IMR-90 (cell line): ENCODE data around the gene SECTM1. TPM values are rescaled to one million over a fixed set of nuclear protein-coding genes. Genes with fewer than 3 reads are reported as not detected.

Experiments
- ATAC-seq: fragments of 200-7000 bp; cut with Tn5 transposase; 2 replicates; pipeline ENCODE4 v1.9.1; 2020; ENCODE audit warnings: low read depth, mild to moderate bottlenecking, moderate library complexity
- BruUV-seq: library from RNA; stranded (reverse); fragments of 400-500 nt; replicated peaks from 2 replicates; lab custom pipeline; 2021; lab: Mats Ljungman, UMichigan
- CTCF ChIA-PET: fragments of 300-600 bp; formaldehyde crosslinking; extraction: SDS; loops from one replicate; lab custom pipeline; 2021; ENCODE audit warnings: antibody characterized with exemption; lab: Yijun Ruan, JAX
- POLR2A ChIA-PET: fragments of 300-600 bp; sonication (Branson Sonifier 250); formaldehyde crosslinking; loops from one replicate; lab custom pipeline; 2022; ENCODE audit warnings: antibody characterized with exemption; ENCODE audit not compliant: unreplicated experiment; lab: Charles Lee
- DNase-seq: peaks from one replicate; pipeline ENCODE4 v3.0.0; 2013
- H2AFZ ChIP-seq: replicated peaks from 2 replicates; pipeline ENCODE3; 2013; ENCODE audit warnings: low read length, mild to moderate bottlenecking; ENCODE audit not compliant: poor library complexity
- H2AK5ac ChIP-seq: 2 replicates; pipeline ENCODE4 v1.6.1; 2013; ENCODE audit warnings: low read depth, low read length, inconsistent platforms
- H2AK9ac ChIP-seq: replicated peaks from 2 replicates; pipeline ENCODE3; 2013; ENCODE audit warnings: mild to moderate bottlenecking, low read depth, low read length, moderate library complexity; ENCODE audit not compliant: poor library complexity
- H2BK120ac ChIP-seq: 2 replicates; pipeline ENCODE4 v1.6.1; 2013; ENCODE audit warnings: low read depth, low read length, inconsistent platforms
- H2BK15ac ChIP-seq: 3 replicates; pipeline ENCODE4 v1.6.1; 2013; ENCODE audit warnings: low read depth, low read length, inconsistent platforms
- H2BK20ac ChIP-seq: 2 replicates; pipeline ENCODE4 v1.6.1; 2013; ENCODE audit warnings: low read depth, mild to moderate bottlenecking, inconsistent platforms, low read length, moderate library complexity
- H2BK5ac ChIP-seq: 2 replicates; pipeline ENCODE4 v1.6.1; 2013; ENCODE audit warnings: mild to moderate bottlenecking, low read depth, low read length, inconsistent platforms; ENCODE audit not compliant: poor library complexity, severe bottlenecking
- H3K14ac ChIP-seq: replicated peaks from 2 replicates; pipeline ENCODE4 v1.6.1; 2013; ENCODE audit warnings: low read depth, low read length, inconsistent platforms
- H3K18ac ChIP-seq: 2 replicates; pipeline ENCODE4 v1.6.1; 2013; ENCODE audit warnings: low read depth, low read length, control low read depth
- H3K23ac ChIP-seq: 2 replicates; pipeline ENCODE4 v1.6.1; 2013; ENCODE audit warnings: low read depth, low read length, inconsistent platforms
- H3K27ac ChIP-seq: 2 replicates; pipeline ENCODE4 v1.5.1; 2013; ENCODE audit warnings: mild to moderate bottlenecking, control low read depth, low read length; ENCODE audit not compliant: insufficient read depth
- H3K27me3 ChIP-seq: 2 replicates; pipeline ENCODE4 v1.6.1; 2013; ENCODE audit warnings: low read length; ENCODE audit not compliant: control insufficient read depth, insufficient read depth
- H3K36me3 ChIP-seq: 2 replicates; pipeline ENCODE4 v1.6.1; 2013; ENCODE audit warnings: low read length, mixed read lengths; ENCODE audit not compliant: control insufficient read depth, insufficient read depth
- H3K4ac ChIP-seq: 2 replicates; pipeline ENCODE4 v1.6.1; 2013; ENCODE audit warnings: low read depth, low read length, inconsistent platforms
- H3K4me1 ChIP-seq: 2 replicates; pipeline ENCODE4 v1.6.1; 2013; ENCODE audit warnings: low read length, mixed read lengths; ENCODE audit not compliant: control insufficient read depth, insufficient read depth
- H3K4me2 ChIP-seq: 2 replicates; pipeline ENCODE4 v1.6.1; 2013; ENCODE audit warnings: low read depth, mild to moderate bottlenecking, control low read depth, low read length, moderate library complexity
- H3K4me3 ChIP-seq: 2 replicates; pipeline ENCODE4 v1.5.1; 2013; ENCODE audit warnings: low read depth, mild to moderate bottlenecking, control low read depth, low read length, moderate library complexity; ENCODE audit not compliant: insufficient read depth
- H3K56ac ChIP-seq: 2 replicates; pipeline ENCODE4 v1.6.1; 2013; ENCODE audit warnings: low read length, inconsistent platforms; ENCODE audit not compliant: insufficient read depth; ENCODE audit errors: extremely low read depth
- H3K79me1 ChIP-seq, 2 experiments: 2 replicates each; pipeline ENCODE4 v1.6.1; 2013; ENCODE audit warnings: low read length in 2 of 2, inconsistent platforms in 1 of 2, low read depth in 1 of 2
- H3K9ac ChIP-seq: 2 replicates; pipeline ENCODE4 v1.6.1; 2013; ENCODE audit warnings: low read depth, low read length, control low read depth
- H3K9me1 ChIP-seq: 2 replicates; pipeline ENCODE4 v1.6.1; 2013; ENCODE audit warnings: low read length, inconsistent platforms; ENCODE audit not compliant: insufficient read depth
- H3K9me3 ChIP-seq: 2 replicates; pipeline ENCODE4 v1.6.1; 2013; ENCODE audit warnings: low read length; ENCODE audit not compliant: control insufficient read depth, insufficient read depth
- H4K20me1 ChIP-seq: 2 replicates; pipeline ENCODE4 v1.6.1; 2013; ENCODE audit warnings: low read length, inconsistent platforms; ENCODE audit not compliant: insufficient read depth
- H4K5ac ChIP-seq: 2 replicates; pipeline ENCODE4 v1.6.1; 2013; ENCODE audit warnings: mild to moderate bottlenecking, low read depth, low read length, control low read depth
- H4K8ac ChIP-seq, 2 experiments: 2 replicates each; pipeline ENCODE4 v1.6.1; 2013; ENCODE audit warnings: low read depth in 2 of 2, low read length in 2 of 2, control low read depth in 1 of 2, inconsistent platforms in 1 of 2
- H4K91ac ChIP-seq: 2 replicates; pipeline ENCODE4 v1.6.1; 2013; ENCODE audit warnings: low read depth, low read length, inconsistent platforms; ENCODE audit not compliant: insufficient read depth
- MAFK ChIP-seq: IDR thresholded peaks from 2 replicates; pipeline ENCODE4 v1.6.1; 2012; ENCODE audit warnings: low read depth, low read length, improper control_type of control experiment
- MAZ ChIP-seq: IDR thresholded peaks from 2 replicates; pipeline ENCODE4 v1.6.1; 2012; ENCODE audit warnings: low read depth, mild to moderate bottlenecking, low read length, improper control_type of control experiment, moderate library complexity, borderline replicate concordance
- WGBS, 2 experiments: methylation state at CpG; one replicate each; pipeline versions ENCODE4 v1.1.5 to v1.1.7; 2013; ENCODE audit warnings: missing lambda C conversion rate in 2 of 2; ENCODE audit not compliant: insufficient read length in 1 of 2; ENCODE audit errors: extremely low coverage in 2 of 2; 5-methylcytosine and 5-hydroxymethylcytosine counted together
- dilution Hi-C: fragments of 300-500 bp; cut with HindIII; formaldehyde crosslinking; loops from one replicate; pipeline ENCODE4 v1.14.3; 2018; ENCODE audit warnings: low sequenced_read_pairs; ENCODE audit not compliant: unreplicated experiment
- in situ Hi-C: fragments of 300-500 bp; cut with MboI; formaldehyde crosslinking; loops from 3 replicates; pipeline ENCODE4 v1.14.3; 2019; ENCODE audit warnings: low sequenced_read_pairs, inconsistent platforms, mixed read lengths
- intact Hi-C: fragments of 100-400 bp; cut with micrococcal nuclease; formaldehyde crosslinking; loops from 2 replicates; pipeline ENCODE4 v1.10.0; 2022
- polyA plus RNA-seq, 3 experiments: library from polyadenylated mRNA; depleted of rRNA; stranded (reverse); fragments of >200 nt; gene quantifications; 2 replicates each; pipeline ENCODE4 v1.2.3, GENCODE V29; 2012; ENCODE audit warnings: low replicate concordance in 1 of 3
- total RNA-seq: library from RNA; depleted of rRNA; stranded (reverse); fragments of >200 nt; gene quantifications from 2 replicates; pipeline ENCODE4 v1.2.3, GENCODE V29; 2012

Gene SECTM1
- total and polyA plus RNA-seq, 2 of the 4 experiments (the other 2 are of a cell fraction): 2.3 to 4.4 TPM

DNA sequence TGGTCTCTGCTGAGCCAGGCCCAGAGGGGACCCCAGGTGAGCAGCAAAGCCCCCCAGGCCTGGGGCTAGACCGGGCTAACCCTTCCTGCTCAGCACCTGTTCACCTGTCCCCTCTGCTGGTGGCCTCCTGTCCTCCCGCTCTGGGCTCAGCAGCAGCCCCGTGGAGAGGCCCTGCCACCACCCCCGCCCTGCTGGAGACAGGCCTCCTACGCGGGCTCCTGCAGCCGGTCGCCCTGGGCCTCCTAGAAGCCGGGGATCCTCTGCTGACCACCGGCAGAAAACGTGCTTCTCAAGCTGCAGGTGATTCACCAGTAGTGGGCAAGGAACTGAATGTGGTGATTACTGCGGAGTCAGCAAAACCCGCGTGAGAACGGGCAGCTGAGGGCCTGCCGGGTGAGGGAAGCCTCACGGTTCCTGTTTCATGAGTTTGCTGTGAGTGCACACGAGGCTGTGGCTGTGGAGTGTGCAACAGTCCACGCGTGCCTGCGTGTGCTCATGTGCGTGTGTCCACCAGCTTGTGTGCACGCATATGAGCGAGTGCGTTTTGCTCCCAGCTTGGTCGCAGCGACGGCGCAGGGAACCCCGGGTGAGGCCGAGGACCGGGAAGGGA lies 792 bp downstream of the SECTM1 start:
- ChIA-PET CTCF (no interaction called here), POLR2A (no interaction called here)
- peak overlapping the region; percentile 79; the same call in 1 of the 2 replicates for H3K23ac ChIP-seq
- no peak overlapping the region for H4K91ac ChIP-seq
- no peak overlapping the region for H3K56ac ChIP-seq
- no peak overlapping the region for H2BK20ac ChIP-seq
- H2AK5ac ChIP-seq: peak overlapping the region; percentile 78
- peak overlapping the region; percentile 49; the same call in 1 of the 2 replicates for H3K9ac ChIP-seq
- peaks cover 24% of the 10 kb centered on the region for H3K4me1 ChIP-seq
- no peak overlapping the region for H2BK120ac ChIP-seq
- H3K36me3 ChIP-seq: no peaks in the 10 kb centered on the region
- H2AFZ ChIP-seq: peak overlapping the region; percentile 76
- H4K20me1 ChIP-seq: no peaks in the 10 kb centered on the region
- BruUV-seq: no TSS peak
- no peaks in the 10 kb centered on the region for H3K9me3 ChIP-seq
- peak overlapping the region; percentile 75 for H2AK9ac ChIP-seq
- peak overlapping the region; percentile 67 for H3K4me3 ChIP-seq
- no peak overlapping the region for H2BK5ac ChIP-seq
- H3K4ac ChIP-seq: peak overlapping the region; percentile 1; the same call in 1 of the 2 replicates
- dilution Hi-C loops (no loop called here), in situ Hi-C loops (no loop called here), intact Hi-C loops (no loop called here)
- H4K5ac ChIP-seq: peak overlapping the region; percentile 6; the same call in 1 of the 2 replicates
- ATAC-seq: peak; percentile 11
- H3K79me1 ChIP-seq: 0 out of 4 replicates have a peak, but pooled peaks cover 0 to 3% of the 10 kb centered on the region in 2 experiments
- no peak overlapping the region; a peak in 1 of 4 replicates for H4K8ac ChIP-seq
- 41% methylated on average over 10 of the region's 32 CpGs; no CpG with 5 or more reads in 1 of the 2 experiments for WGBS, 2 experiments
- 0 out of 2 replicates have a peak overlapping the region, but pooled peaks have one; percentile 33 for H3K14ac ChIP-seq
- TF ChIP-seq MAZ (no peak), MAFK (peak; percentile 99)
- H3K18ac ChIP-seq: no peak overlapping the region; the same call in 1 of the 2 replicates
- H3K27me3 ChIP-seq: peaks cover 3% of the 10 kb centered on the region; the same call in 1 of the 2 replicates
- no peak overlapping the region for H3K27ac ChIP-seq
- DNase-seq: peak; percentile 55
- H3K4me2 ChIP-seq: peak overlapping the region; percentile 94
- no peak overlapping the region for H2BK15ac ChIP-seq
- H3K9me1 ChIP-seq: no peaks in the 10 kb centered on the region
